EH (cell line): ENCODE measurements around the gene PTPRN2.

Experiments
- DNase-seq: peaks from one replicate; pipeline ENCODE4 v3.0.0-alpha.2; 2015; ENCODE audit warnings: low read depth

Gene PTPRN2

GRCh38 chr7:158114056-158114850 is 473.4 kb downstream of the PTPRN2 start:
- no peak for DNase-seq

- DNase-seq = no peak
These were observed 474.1 kb downstream of the PTPRN2 start for GRCh38 chr7:158113321-158114025.

- no peak for DNase-seq
These were observed 474.9 kb downstream of the PTPRN2 start for GRCh38 chr7:158112571-158113320.

- no peak for DNase-seq
These were observed 475.6 kb downstream of the PTPRN2 start for GRCh38 chr7:158111906-158112570.

- DNase-seq = no peak
These were observed 476.4 kb downstream of the PTPRN2 start for GRCh38 chr7:158111049-158111751.

GRCh38 chr7:158110661-158111048 is 477.0 kb downstream of the PTPRN2 start:
- DNase-seq = no peak

GRCh38 chr7:158110034-158110590 is 477.5 kb downstream of the PTPRN2 start:
- no peak for DNase-seq

- no peak for DNase-seq
These were observed 478.1 kb downstream of the PTPRN2 start for GRCh38 chr7:158109364-158110033.

GRCh38 chr7:158108646-158109293 is 478.9 kb downstream of the PTPRN2 start:
- no peak for DNase-seq

- DNase-seq = no peak
These were observed 479.8 kb downstream of the PTPRN2 start for GRCh38 chr7:158107806-158108205.

- DNase-seq = no peak
These were observed 481.4 kb downstream of the PTPRN2 start for GRCh38 chr7:158106272-158106671.

- no peak for DNase-seq
These were observed 484.2 kb downstream of the PTPRN2 start for GRCh38 chr7:158103378-158103777.

GRCh38 chr7:158102897-158103296 is 484.7 kb downstream of the PTPRN2 start:
- DNase-seq = no peak

- DNase-seq = no peak
These were observed 485.7 kb downstream of the PTPRN2 start for GRCh38 chr7:158101821-158102450.

- DNase-seq = no peak
These were observed 489.2 kb downstream of the PTPRN2 start for GRCh38 chr7:158098125-158099030.

- DNase-seq = peak; percentile 1
These were observed 490.0 kb downstream of the PTPRN2 start for GRCh38 chr7:158097453-158098124.

- DNase-seq = no peak
These were observed 490.5 kb downstream of the PTPRN2 start for GRCh38 chr7:158097106-158097452.

GRCh38 chr7:158096582-158096981 is 491.0 kb downstream of the PTPRN2 start:
- no peak for DNase-seq
